Measurements from ENCODE around the gene ZNF766. TPM values are rescaled to one million over a fixed set of nuclear protein-coding genes. Genes with fewer than 3 reads are reported as not detected.

The ZNF766 gene
- total RNA-seq (10 to 100 TPM in 6 of 10 donors, 1 to 10 TPM in 4; 9.0 to 14.4 (median 10.5) TPM), polyA plus RNA-seq (1 to 10 TPM; 3.1 TPM)
- long read RNA-seq, donor 1, full-length matches to known transcripts: 16 of 18 reads
- long read RNA-seq, donor 1, partial matches to known transcripts: 0 of 18 reads
- long read RNA-seq, donor 1, other reads (novel, unspliced or antisense): 2 of 18 reads
- long read RNA-seq, donor 2, full-length matches to known transcripts: 15 of 19 reads
- long read RNA-seq, donor 2, partial matches to known transcripts: 1 of 19 reads
- long read RNA-seq, donor 2, other reads (novel, unspliced or antisense): 3 of 19 reads
- long read RNA-seq, donor 3, full-length matches to known transcripts: 38 of 43 reads
- long read RNA-seq, donor 3, partial matches to known transcripts: 1 of 43 reads
- long read RNA-seq, donor 3, other reads (novel, unspliced or antisense): 4 of 43 reads

DNA sequence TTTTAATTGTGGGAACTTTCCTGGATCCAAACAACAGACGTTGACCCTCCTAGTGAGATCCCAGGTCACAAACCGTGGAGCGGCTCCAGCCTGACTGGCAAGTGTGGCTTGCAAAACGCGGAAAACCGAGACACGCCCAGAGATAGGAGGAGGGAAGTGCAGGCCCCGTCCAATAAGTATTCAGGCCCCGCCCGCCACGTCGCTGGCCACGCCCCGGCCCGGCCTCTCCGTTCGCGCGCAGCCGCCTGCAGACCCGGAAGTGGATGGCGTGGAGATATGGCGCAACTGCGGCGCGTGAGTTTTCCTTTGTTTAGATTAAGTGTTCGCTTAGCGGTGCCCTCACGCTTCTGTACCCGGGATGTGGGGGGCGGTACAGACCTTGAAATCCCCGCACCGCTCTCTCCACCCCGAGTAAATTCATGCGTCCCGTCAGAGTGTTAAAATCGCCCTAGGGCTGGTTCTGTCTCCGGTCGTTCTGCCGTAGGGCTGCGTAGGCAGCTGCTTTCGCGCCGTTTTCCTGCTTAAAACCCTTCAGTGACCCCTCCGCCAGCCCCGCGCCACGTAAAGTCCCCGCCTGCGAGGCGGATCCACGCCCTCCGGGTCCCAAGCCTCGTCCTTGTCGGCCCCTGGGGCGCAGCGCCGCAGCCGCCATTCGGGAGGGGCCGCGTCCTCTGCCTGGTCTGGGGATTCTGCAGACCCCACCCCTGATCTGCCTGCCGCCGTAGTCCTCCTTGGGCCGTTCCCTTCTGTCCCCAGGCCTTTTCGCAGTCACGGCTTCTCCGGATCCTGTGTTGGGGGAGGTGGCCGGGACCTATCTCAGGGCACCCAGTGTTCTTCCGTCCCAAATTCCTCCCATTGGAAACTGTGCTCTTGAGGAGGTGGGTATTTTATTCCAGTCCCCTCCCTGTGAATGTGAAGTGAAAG is at the start of gene ZNF766:
TSS of gene ZNF766 (plus strand) at position 250 of the 924 bp plus-strand sequence. CDS start at position 277, 27 bp downstream.
- peaks cover 4 to 28% (median 19%) of the 10 kb centered on the region in 9 donors for H3K4me1 ChIP-seq
- intact Hi-C loops (cut with DNase I): loop anchor here in 3 of 10 donors (1.0 to 2.0 kb wide), 2 partner anchors 27 to 28 kb away; partner anchors contain the start of gene ZNF480 (in 3 of the 3)
- WGBS, 2 donors: 0% methylated on average over 70 of the region's 70 CpGs
- H3K27ac ChIP-seq: peak within 1 kb of the TSS; percentile 78 to 99 (median 95)
- ATAC-seq (peak; percentile 99 to 100 (median 100)), DNase-seq (peak; percentile 96 to 98)
- no peaks in the 10 kb centered on the region for H3K9me3 ChIP-seq
- H3K36me3 ChIP-seq: peaks cover 0 to 29% (median 0%) of the 10 kb centered on the region in 9 donors
- H3K27me3 ChIP-seq: no peaks in the 10 kb centered on the region
- peak within 1 kb of the TSS; percentile 79 to 100 (median 92) for H3K4me3 ChIP-seq
- TF ChIP-seq, protein P1, sequence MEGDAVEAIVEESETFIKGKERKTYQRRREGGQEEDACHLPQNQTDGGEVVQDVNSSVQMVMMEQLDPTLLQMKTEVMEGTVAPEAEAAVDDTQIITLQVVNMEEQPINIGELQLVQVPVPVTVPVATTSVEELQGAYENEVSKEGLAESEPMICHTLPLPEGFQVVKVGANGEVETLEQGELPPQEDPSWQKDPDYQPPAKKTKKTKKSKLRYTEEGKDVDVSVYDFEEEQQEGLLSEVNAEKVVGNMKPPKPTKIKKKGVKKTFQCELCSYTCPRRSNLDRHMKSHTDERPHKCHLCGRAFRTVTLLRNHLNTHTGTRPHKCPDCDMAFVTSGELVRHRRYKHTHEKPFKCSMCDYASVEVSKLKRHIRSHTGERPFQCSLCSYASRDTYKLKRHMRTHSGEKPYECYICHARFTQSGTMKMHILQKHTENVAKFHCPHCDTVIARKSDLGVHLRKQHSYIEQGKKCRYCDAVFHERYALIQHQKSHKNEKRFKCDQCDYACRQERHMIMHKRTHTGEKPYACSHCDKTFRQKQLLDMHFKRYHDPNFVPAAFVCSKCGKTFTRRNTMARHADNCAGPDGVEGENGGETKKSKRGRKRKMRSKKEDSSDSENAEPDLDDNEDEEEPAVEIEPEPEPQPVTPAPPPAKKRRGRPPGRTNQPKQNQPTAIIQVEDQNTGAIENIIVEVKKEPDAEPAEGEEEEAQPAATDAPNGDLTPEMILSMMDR (IDR thresholded peaks at IDR 0.05): no peak

DNA sequence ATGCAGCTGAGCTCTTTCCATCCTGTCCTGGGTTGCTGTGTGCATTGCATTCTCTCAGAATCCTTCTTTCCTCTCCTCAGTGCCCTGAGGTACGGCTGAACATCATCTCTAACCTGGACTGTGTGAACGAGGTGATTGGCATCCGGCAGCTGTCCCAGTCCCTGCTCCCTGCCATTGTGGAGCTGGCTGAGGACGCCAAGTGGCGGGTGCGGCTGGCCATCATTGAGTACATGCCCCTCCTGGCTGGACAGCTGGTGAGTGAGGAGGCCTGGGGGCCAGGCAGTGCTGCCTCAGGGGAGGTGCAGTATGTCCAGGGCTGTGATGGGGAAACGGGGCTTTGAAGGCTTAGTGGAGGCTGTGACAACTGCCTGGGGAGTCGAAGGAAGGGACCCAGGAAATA is 49.8 kb upstream of the ZNF766 start:
- H3K36me3 ChIP-seq: peaks cover 32 to 100% (median 95%) of the 10 kb centered on the region in 9 donors
- H3K4me3 ChIP-seq: no peak overlapping the region
- no peaks in the 10 kb centered on the region for H3K9me3 ChIP-seq
- no peaks in the 10 kb centered on the region for H3K27me3 ChIP-seq
- no peaks in the 10 kb centered on the region for H3K4me1 ChIP-seq
- intact Hi-C loops (cut with DNase I): no loop called here
- WGBS, 2 donors: 94 to 96% methylated on average over 8 of the region's 8 CpGs
- TF ChIP-seq, protein P1 (IDR thresholded peaks at IDR 0.05): no peak
- no peak overlapping the region for H3K27ac ChIP-seq
- ATAC-seq (peak in 1 of 8 donors; percentile 24), DNase-seq (no peak)

DNA sequence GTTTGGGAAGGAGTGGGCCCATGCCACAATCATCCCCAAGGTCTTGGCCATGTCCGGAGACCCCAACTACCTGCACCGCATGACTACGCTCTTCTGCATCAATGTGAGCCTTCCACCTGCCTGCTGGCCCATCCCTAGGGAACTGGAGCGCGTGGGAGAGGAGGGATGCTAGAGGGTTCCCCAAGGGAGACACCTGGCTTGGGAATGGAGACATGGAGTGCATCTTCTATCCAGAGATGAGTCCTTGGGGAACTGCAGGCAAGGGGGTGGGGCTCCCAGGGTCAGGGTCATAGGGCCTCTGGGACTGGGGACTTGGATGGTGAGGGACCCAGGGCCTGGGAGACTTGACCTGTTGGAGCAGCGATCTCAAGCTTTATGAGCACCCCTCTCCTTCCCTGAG is 48.4 kb upstream of the ZNF766 start:
- peaks cover 28 to 100% (median 91%) of the 10 kb centered on the region in 9 donors for H3K36me3 ChIP-seq
- ATAC-seq: peak in 2 of 8 donors; percentile 27
- no peaks in the 10 kb centered on the region for H3K9me3 ChIP-seq
- H3K27me3 ChIP-seq: no peaks in the 10 kb centered on the region
- no peak overlapping the region for H3K4me3 ChIP-seq
- no peak overlapping the region for H3K27ac ChIP-seq
- intact Hi-C loops (cut with DNase I): no loop called here
- DNase-seq: no peak
- 95 to 98% methylated on average over 6 of the region's 6 CpGs for WGBS, 2 donors
- no peaks in the 10 kb centered on the region for H3K4me1 ChIP-seq
- TF ChIP-seq, protein P1 (IDR thresholded peaks at IDR 0.05): no peak

DNA sequence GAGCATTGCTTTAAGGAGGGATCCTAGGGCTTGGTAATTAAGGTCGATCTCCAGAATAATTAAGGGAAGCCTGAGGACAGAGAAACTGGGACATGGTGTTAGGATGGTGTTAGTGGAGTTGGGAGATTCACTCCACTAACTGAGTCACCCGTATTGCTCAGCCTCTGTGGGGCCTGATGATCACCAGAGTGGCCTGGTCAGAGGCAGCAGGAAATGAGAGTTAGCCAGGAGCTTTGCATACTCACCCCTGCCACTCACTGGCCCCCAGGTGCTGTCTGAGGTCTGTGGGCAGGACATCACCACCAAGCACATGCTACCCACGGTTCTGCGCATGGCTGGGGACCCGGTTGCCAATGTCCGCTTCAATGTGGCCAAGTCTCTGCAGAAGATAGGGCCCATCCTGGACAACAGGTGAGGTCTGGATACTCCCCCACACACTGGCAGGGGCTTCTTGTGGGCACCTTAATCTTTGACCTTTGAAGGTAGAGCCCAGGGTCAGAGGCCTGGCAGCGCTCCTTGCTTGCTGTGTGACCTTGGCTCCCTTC is 47.5 kb upstream of the ZNF766 start:
- no peak overlapping the region for H3K27ac ChIP-seq
- TF ChIP-seq, protein P1 (IDR thresholded peaks at IDR 0.05): no peak
- peaks cover 23 to 100% (median 93%) of the 10 kb centered on the region in 9 donors for H3K36me3 ChIP-seq
- H3K27me3 ChIP-seq: no peaks in the 10 kb centered on the region
- 93 to 94% methylated on average over 7 of the region's 7 CpGs for WGBS, 2 donors
- no peaks in the 10 kb centered on the region for H3K4me1 ChIP-seq
- H3K9me3 ChIP-seq: no peaks in the 10 kb centered on the region
- ATAC-seq: no peak
- H3K4me3 ChIP-seq: no peak overlapping the region
- no peak for DNase-seq
- intact Hi-C loops (cut with DNase I): no loop called here
